Right ventricle myocardium superior (tissue), 1 donor: ENCODE results near the gene MBL2. TPM values are rescaled to one million over a fixed set of nuclear protein-coding genes. Genes with fewer than 3 reads are reported as not detected.

Experiments used
- ATAC-seq: fragments of 200-7000 bp; cut with Tn5 transposase; one replicate; pipeline ENCODE4 v1.9.1; 2020; ENCODE audit warnings: mild to moderate bottlenecking; ENCODE audit not compliant: poor library complexity
- DNase-seq: peaks from one replicate; pipeline ENCODE4 v3.0.0-alpha.2; 2020
- intact Hi-C: fragments of 100-400 bp; cut with DNase I; formaldehyde crosslinking; loops from one replicate; pipeline ENCODE4 v1.11.2; 2022
- total RNA-seq: library from RNA; stranded (reverse); fragmentation: NEBNext Ultra II Directional; extraction: Animal tissue kit (Norgen Biotek cat#: 25700); gene quantifications from one replicate; pipeline ENCODE4 v1.2.1, GENCODE V29; 2021
- donor health status: DM: no; HTN: yes; CAD: no; lungs with severe emphysema.

Gene MBL2
- total RNA-seq, 1 donor from 2014 or later: not detected

- ATAC-seq: no peak
- no peak for DNase-seq
- intact Hi-C loops: loop anchor here (5.0 kb wide), 1 partner anchor 33 kb away; no protein-coding TSS in a partner anchor
Measured at GRCh38 chr10:52775132-52775647, 2.6 kb upstream of the MBL2 start.

- intact Hi-C loops: loop anchor here (5.0 kb wide), 1 partner anchor 32 kb away; no protein-coding TSS in a partner anchor
- DNase-seq: no peak
- ATAC-seq: no peak
Measured at GRCh38 chr10:52774600-52775106, 2.1 kb upstream of the MBL2 start.

GRCh38 chr10:52774182-52774581 is 1.6 kb upstream of the MBL2 start:
- DNase-seq (no peak), ATAC-seq (no peak)
- intact Hi-C loops: no loop called here

GRCh38 chr10:52771534-52772445 is 794 bp downstream of the MBL2 start:
- ATAC-seq: no peak
- intact Hi-C loops: no loop called here

GRCh38 chr10:52770904-52771303 is 1.7 kb downstream of the MBL2 start:
- DNase-seq (no peak), ATAC-seq (no peak)
- intact Hi-C loops: no loop called here

More at GRCh38 chr10:52771534-52772445, 794 bp downstream of the MBL2 start:
- DNase-seq: no peak

GRCh38 chr10:52769966-52770365 is 2.6 kb downstream of the MBL2 start:
- no peak for ATAC-seq
- intact Hi-C loops: no loop called here
- DNase-seq: no peak

- ATAC-seq (no peak), DNase-seq (no peak)
- intact Hi-C loops: no loop called here
Measured at GRCh38 chr10:52768001-52768532, 4.5 kb downstream of the MBL2 start.

- no peak for DNase-seq
- intact Hi-C loops: no loop called here
- no peak for ATAC-seq
Measured at GRCh38 chr10:52762088-52762487, 10.5 kb downstream of the MBL2 start.

GRCh38 chr10:52759154-52759553 is 13.4 kb downstream of the MBL2 start:
- no peak for DNase-seq
- ATAC-seq: peak; percentile 59
- intact Hi-C loops: no loop called here

- no peak for DNase-seq
- intact Hi-C loops: no loop called here
- no peak for ATAC-seq
Measured at GRCh38 chr10:52758406-52758805, 14.2 kb downstream of the MBL2 start.

GRCh38 chr10:52757773-52758172 is 14.8 kb downstream of the MBL2 start:
- no peak for DNase-seq
- intact Hi-C loops: no loop called here
- no peak for ATAC-seq

GRCh38 chr10:52756966-52757365 is 15.6 kb downstream of the MBL2 start:
- ATAC-seq: no peak
- intact Hi-C loops: no loop called here
- DNase-seq: no peak

- no peak for DNase-seq
- no peak for ATAC-seq
- intact Hi-C loops: no loop called here
Measured at GRCh38 chr10:52756295-52756694, 16.3 kb downstream of the MBL2 start.

- ATAC-seq (peak; percentile 20), DNase-seq (no peak)
- intact Hi-C loops: no loop called here
Measured at GRCh38 chr10:52755297-52756062, 17.1 kb downstream of the MBL2 start.

GRCh38 chr10:52752801-52753445 is 19.7 kb downstream of the MBL2 start:
- no peak for DNase-seq
- ATAC-seq: no peak
- intact Hi-C loops: no loop called here

GRCh38 chr10:52752261-52752660 is 20.3 kb downstream of the MBL2 start:
- ATAC-seq: no peak
- no peak for DNase-seq
- intact Hi-C loops: no loop called here

GRCh38 chr10:52751337-52751736 is 21.2 kb downstream of the MBL2 start:
- ATAC-seq (no peak), DNase-seq (no peak)
- intact Hi-C loops: no loop called here

- ATAC-seq (no peak), DNase-seq (no peak)
- intact Hi-C loops: no loop called here
Measured at GRCh38 chr10:52750629-52751028, 22.0 kb downstream of the MBL2 start.

- ATAC-seq (no peak), DNase-seq (no peak)
- intact Hi-C loops: no loop called here
Measured at GRCh38 chr10:52747694-52748093, 24.9 kb downstream of the MBL2 start.
